Activated T-helper 1 cell treated with anti-CD3 and anti-CD28 coated beads, Interleukin-12 subunit alpha, Interleukin-12 subunit beta, Interleukin-2, Interleukin-4 antibody, amounts not matched to agents 30 ng/mL and 10 ng/mL and 1 ng/mL, durations not matched to agents 14 hours and 24 hours and 36 hours (primary cell): ENCODE measurements around the gene BOLA2B. TPM values are rescaled to one million over a fixed set of nuclear protein-coding genes. Genes with fewer than 3 reads are reported as not detected.

ENCODE experiments used
- DNase-seq: peaks from one replicate; pipeline ENCODE4 v3.0.0; 2021; ENCODE audit warnings: low spot score
- H3K27ac Mint-ChIP-seq: one replicate; pipeline ENCODE4 v1.8.0; 2021; ENCODE audit warnings: mild to moderate bottlenecking, mixed read lengths
- H3K27me3 Mint-ChIP-seq: one replicate; pipeline ENCODE4 v1.8.0; 2022; ENCODE audit warnings: mild to moderate bottlenecking, moderate library complexity, mixed read lengths; ENCODE audit not compliant: insufficient read depth
- H3K36me3 Mint-ChIP-seq: one replicate; pipeline ENCODE4 v1.8.0; 2021; ENCODE audit warnings: low read depth, mixed read lengths
- H3K4me1 Mint-ChIP-seq: one replicate; pipeline ENCODE4 v1.8.0; 2021; ENCODE audit warnings: low read depth, mixed read lengths
- H3K4me3 Mint-ChIP-seq: one replicate; pipeline ENCODE4 v1.8.0; 2021; ENCODE audit warnings: mild to moderate bottlenecking, moderate library complexity, mixed read lengths
- H3K9me3 Mint-ChIP-seq: one replicate; pipeline ENCODE4 v1.8.0; 2021; ENCODE audit warnings: mixed read lengths
- intact Hi-C: fragments of 100-400 bp; cut with micrococcal nuclease; formaldehyde crosslinking; loops from one replicate; pipeline ENCODE4 v1.15.1; 2024
- total RNA-seq: library from RNA; stranded (reverse); gene quantifications from 2 replicates; pipeline ENCODE4 v1.2.3, GENCODE V29; 2022

BOLA2B gene
- total RNA-seq, 1 donor from 2014 or later, result 312 TPM

DNA sequence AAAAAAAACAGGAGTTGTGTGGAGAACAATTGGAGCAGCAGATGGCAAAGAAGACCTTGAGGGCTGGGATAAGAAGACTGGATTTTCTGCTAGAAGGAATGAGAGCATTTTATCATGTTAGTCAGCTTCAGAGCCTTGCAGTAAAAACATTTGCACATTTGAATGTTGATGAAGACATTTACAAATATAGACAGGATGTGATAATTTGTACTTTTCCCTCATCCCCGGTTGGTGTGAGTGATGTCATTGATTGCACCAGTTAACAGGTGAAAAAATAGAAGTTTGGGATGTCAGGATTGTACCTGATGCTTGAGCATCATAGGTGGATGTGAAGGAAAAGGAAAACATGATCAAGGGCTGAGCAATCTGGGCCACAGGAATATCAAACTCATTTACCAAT is 47.8 kb downstream of the BOLA2B start:
- no peak overlapping the region for H3K4me3 Mint-ChIP-seq
- intact Hi-C loops, result no loop called here
- H3K9me3 Mint-ChIP-seq, result peaks cover 12% of the 10 kb centered on the region
- H3K27me3 Mint-ChIP-seq, result peaks cover 1% of the 10 kb centered on the region
- peaks cover 2% of the 10 kb centered on the region for H3K36me3 Mint-ChIP-seq
- peaks cover 12% of the 10 kb centered on the region for H3K4me1 Mint-ChIP-seq
- no peak for DNase-seq
- H3K27ac Mint-ChIP-seq, result no peak overlapping the region

DNA sequence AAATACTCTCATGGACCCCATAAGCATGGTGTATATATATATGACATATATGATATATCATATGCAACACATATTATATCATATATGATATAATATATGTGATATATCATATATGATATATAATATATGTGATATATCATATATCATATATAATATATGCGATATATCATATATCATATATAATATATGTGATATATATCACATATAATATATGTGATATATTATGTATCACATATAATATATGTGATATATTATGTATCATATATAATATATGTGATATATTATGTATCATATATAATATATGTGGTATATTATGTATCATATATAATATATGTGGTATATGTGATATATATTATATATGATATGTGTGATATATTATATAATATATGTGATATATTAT is 48.5 kb downstream of the BOLA2B start:
- H3K9me3 Mint-ChIP-seq, result peaks cover 12% of the 10 kb centered on the region
- peaks cover 15% of the 10 kb centered on the region for H3K4me1 Mint-ChIP-seq
- H3K4me3 Mint-ChIP-seq, result no peak overlapping the region
- peaks cover 2% of the 10 kb centered on the region for H3K36me3 Mint-ChIP-seq
- DNase-seq, result no peak
- no peak overlapping the region for H3K27ac Mint-ChIP-seq
- H3K27me3 Mint-ChIP-seq, result peaks cover 1% of the 10 kb centered on the region
- intact Hi-C loops, result no loop called here

DNA sequence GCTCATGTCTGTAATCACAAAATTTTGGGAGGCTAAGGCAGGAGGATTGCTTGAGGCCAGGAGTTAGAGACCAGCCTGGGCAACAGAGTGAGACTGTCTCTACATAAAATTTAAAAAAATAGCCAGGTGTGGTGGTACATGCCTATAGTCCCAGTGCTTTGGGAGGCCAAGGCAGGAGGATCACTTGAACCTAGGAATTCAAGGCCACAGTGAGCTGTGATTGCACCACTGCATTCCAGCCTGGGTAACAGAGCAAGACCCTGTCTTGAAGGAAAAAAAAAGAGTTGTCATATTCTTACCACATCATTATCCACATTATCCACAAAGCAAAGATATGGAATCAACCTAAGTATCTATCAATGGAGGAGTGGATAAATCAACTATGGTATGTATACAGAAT is 49.4 kb downstream of the BOLA2B start:
- H3K36me3 Mint-ChIP-seq, result no peaks in the 10 kb centered on the region
- H3K27me3 Mint-ChIP-seq, result peaks cover 1% of the 10 kb centered on the region
- DNase-seq, result no peak
- H3K4me3 Mint-ChIP-seq, result no peak overlapping the region
- peaks cover 5% of the 10 kb centered on the region for H3K9me3 Mint-ChIP-seq
- intact Hi-C loops, result no loop called here
- no peak overlapping the region for H3K27ac Mint-ChIP-seq
- peaks cover 22% of the 10 kb centered on the region for H3K4me1 Mint-ChIP-seq

DNA sequence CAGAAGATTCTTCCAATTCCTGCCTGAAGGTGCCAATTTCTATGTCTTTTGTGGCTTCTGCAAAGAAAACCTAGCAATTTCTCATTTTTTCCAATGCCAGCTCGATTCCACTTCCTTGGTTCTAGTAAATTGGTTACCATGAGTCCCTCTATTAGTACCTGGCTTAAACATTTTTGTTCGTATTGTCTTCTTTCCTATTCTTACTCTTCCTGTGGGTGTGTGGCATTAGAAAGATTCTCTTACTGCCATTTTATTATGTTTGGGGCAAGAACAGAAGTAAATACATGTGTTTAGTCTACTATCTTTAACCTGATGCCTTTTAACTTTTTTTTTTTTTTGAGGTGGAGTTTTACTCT is 50.1 kb downstream of the BOLA2B start:
- Mint-ChIP-seq H3K27ac (peak overlapping the region; percentile 45), H3K9me3 (no peaks in the 10 kb centered on the region), H3K27me3 (peaks cover 1% of the 10 kb centered on the region), H3K4me3 (no peak overlapping the region), H3K36me3 (no peaks in the 10 kb centered on the region), H3K4me1 (peaks cover 22% of the 10 kb centered on the region)
- no peak for DNase-seq
- intact Hi-C loops, result no loop called here

Other genes with a start within 250 kb of the BOLA2B start
- gene TMEM219, start 231.6 kb downstream of the BOLA2B start, total RNA-seq, result 41.5 and 43.7 TPM in 2 replicates
- gene TAOK2, start 219.8 kb downstream of the BOLA2B start, total RNA-seq, result 38.5 and 39.7 TPM in 2 replicates
- gene HIRIP3, start 198.0 kb downstream of the BOLA2B start, total RNA-seq, result 48.8 and 50.1 TPM in 2 replicates
- 128 and 137 TPM in 2 replicates for gene INO80E, start 197.4 kb downstream of the BOLA2B start, total RNA-seq
- gene DOC2A, start 182.6 kb downstream of the BOLA2B start, total RNA-seq, result 2.0 and 2.3 TPM in 2 replicates
- gene C16orf92, start 170.5 kb downstream of the BOLA2B start, total RNA-seq, result not detected in 2 replicates
- 1.6 and 1.9 TPM in 2 replicates for gene TLCD3B, start 162.4 kb downstream of the BOLA2B start, total RNA-seq
- gene ALDOA, start 127.9 kb downstream of the BOLA2B start, total RNA-seq, result 1,715 and 1,718 TPM in 2 replicates
- 133 and 147 TPM in 2 replicates for gene PPP4C, start 117.7 kb downstream of the BOLA2B start, total RNA-seq
- 1.6 and 1.8 TPM in 2 replicates for gene TBX6, start 101.7 kb downstream of the BOLA2B start, total RNA-seq
- 14.5 and 15.1 TPM in 2 replicates for gene YPEL3, start 97.5 kb downstream of the BOLA2B start, total RNA-seq
- 4.3 and 6.3 TPM in 2 replicates for gene GDPD3, start 80.1 kb downstream of the BOLA2B start, total RNA-seq
- 53.7 and 58.3 TPM in 2 replicates for gene MAPK3, start 70.4 kb downstream of the BOLA2B start, total RNA-seq
- 816 and 819 TPM in 2 replicates for gene CORO1A, start 10.1 kb downstream of the BOLA2B start, total RNA-seq
- 63.2 and 66.4 TPM in 2 replicates for gene SLX1A, start 209 bp upstream of the BOLA2B start, total RNA-seq
- gene SULT1A3, start 5.6 kb upstream of the BOLA2B start, total RNA-seq, result 18.9 and 20.4 TPM in 2 replicates
- gene NPIPB13, start 54.8 kb upstream of the BOLA2B start, total RNA-seq, result 11.0 and 20.0 TPM in 2 replicates
- 100 and 104 TPM in 2 replicates for gene CD2BP2, start 161.6 kb upstream of the BOLA2B start, total RNA-seq
- gene TBC1D10B, start 176.8 kb upstream of the BOLA2B start, total RNA-seq, result 68.9 and 73.6 TPM in 2 replicates
- 2.0 and 2.7 TPM in 2 replicates for gene MYL11, start 181.1 kb upstream of the BOLA2B start, total RNA-seq
- gene SEPTIN1, start 188.9 kb upstream of the BOLA2B start, total RNA-seq, result 195 and 200 TPM in 2 replicates
- gene ZNF48, start 201.8 kb upstream of the BOLA2B start, total RNA-seq, result 20.2 and 21.4 TPM in 2 replicates
- gene ZNF771, start 213.9 kb upstream of the BOLA2B start, total RNA-seq, result 8.1 and 8.9 TPM in 2 replicates
- gene DCTPP1, start 236.4 kb upstream of the BOLA2B start, total RNA-seq, result 173 and 178 TPM in 2 replicates